ENCODE measurements around the gene TTC34. TPM values are rescaled to one million over a fixed set of nuclear protein-coding genes. Genes with fewer than 3 reads are reported as not detected.

Gene TTC34
- polyA plus RNA-seq, 1 donor (not counting 4 experiments of a cell fraction or from before 2014, with no cell fraction given), result 0.04 TPM

GRCh38 chr1:2819429-2819828 lies 17.9 kb upstream of the TTC34 start:
- Histone ChIP-seq H3K79me2 (ENCODE audit: control insufficient read depth, insufficient read depth, low read length) (no peaks in the 10 kb centered on the region), H3K9me3 (ENCODE audit: control insufficient read depth, low read depth, low read length) (peaks cover 14% of the 10 kb centered on the region), H3K9ac (ENCODE audit: control insufficient read depth, extremely low read depth, insufficient read depth, low read length) (no peak overlapping the region), H3K27ac (ENCODE audit: control insufficient read depth, insufficient read depth, low read length) (no peak overlapping the region), H4K20me1 (ENCODE audit: control insufficient read depth, extremely low read depth, insufficient read depth, low read length) (no peaks in the 10 kb centered on the region), H3K4me1 (ENCODE audit: control insufficient read depth, extremely low read depth, insufficient read depth, low read length) (no peaks in the 10 kb centered on the region), H3K36me3 (ENCODE audit: control insufficient read depth in 2 of 2, extremely low read depth in 1 of 2, insufficient read depth in 2 of 2, low read length in 2 of 2) (no peaks in the 10 kb centered on the region), H3K9me1 (ENCODE audit: control insufficient read depth, extremely low read depth, insufficient read depth, low read length) (no peaks in the 10 kb centered on the region), H3K27me3 (ENCODE audit: control insufficient read depth, extremely low read depth, insufficient read depth, low read length) (no peaks in the 10 kb centered on the region), H3K4me3 (ENCODE audit: control insufficient read depth in 2 of 3, extremely low read depth in 1 of 3, insufficient read depth in 2 of 3, low read depth in 1 of 3, low read length in 3 of 3) (no peak overlapping the region), H2AFZ (ENCODE audit: control insufficient read depth, low read length) (no peak overlapping the region), H3K4me2 (ENCODE audit: control insufficient read depth, extremely low read depth, insufficient read depth, low read depth, low read length) (no peak overlapping the region)
- DNase-seq (ENCODE audit: low read depth, low spot score), result no peak
- dilution Hi-C loops (cut with MboI; ENCODE audit: extremely low pct_ligation_motif_present, low sequenced_read_pairs), result no loop called here
- TF ChIP-seq, protein P1, sequence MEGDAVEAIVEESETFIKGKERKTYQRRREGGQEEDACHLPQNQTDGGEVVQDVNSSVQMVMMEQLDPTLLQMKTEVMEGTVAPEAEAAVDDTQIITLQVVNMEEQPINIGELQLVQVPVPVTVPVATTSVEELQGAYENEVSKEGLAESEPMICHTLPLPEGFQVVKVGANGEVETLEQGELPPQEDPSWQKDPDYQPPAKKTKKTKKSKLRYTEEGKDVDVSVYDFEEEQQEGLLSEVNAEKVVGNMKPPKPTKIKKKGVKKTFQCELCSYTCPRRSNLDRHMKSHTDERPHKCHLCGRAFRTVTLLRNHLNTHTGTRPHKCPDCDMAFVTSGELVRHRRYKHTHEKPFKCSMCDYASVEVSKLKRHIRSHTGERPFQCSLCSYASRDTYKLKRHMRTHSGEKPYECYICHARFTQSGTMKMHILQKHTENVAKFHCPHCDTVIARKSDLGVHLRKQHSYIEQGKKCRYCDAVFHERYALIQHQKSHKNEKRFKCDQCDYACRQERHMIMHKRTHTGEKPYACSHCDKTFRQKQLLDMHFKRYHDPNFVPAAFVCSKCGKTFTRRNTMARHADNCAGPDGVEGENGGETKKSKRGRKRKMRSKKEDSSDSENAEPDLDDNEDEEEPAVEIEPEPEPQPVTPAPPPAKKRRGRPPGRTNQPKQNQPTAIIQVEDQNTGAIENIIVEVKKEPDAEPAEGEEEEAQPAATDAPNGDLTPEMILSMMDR (optimal IDR thresholded peaks at IDR 0.05 in 1 of 3, IDR thresholded peaks at IDR 0.05 in 1 of 3, conservative IDR thresholded peaks at IDR 0.05 in 1 of 3; ENCODE audit: extremely low read depth in 1 of 3, insufficient read depth in 2 of 3, low read length in 3 of 3), result no peak
- no peak for TF ChIP-seq EZH2 (IDR thresholded peaks at IDR 0.05; ENCODE audit: low read length)
- FAIRE-seq, result no peak

DNA sequence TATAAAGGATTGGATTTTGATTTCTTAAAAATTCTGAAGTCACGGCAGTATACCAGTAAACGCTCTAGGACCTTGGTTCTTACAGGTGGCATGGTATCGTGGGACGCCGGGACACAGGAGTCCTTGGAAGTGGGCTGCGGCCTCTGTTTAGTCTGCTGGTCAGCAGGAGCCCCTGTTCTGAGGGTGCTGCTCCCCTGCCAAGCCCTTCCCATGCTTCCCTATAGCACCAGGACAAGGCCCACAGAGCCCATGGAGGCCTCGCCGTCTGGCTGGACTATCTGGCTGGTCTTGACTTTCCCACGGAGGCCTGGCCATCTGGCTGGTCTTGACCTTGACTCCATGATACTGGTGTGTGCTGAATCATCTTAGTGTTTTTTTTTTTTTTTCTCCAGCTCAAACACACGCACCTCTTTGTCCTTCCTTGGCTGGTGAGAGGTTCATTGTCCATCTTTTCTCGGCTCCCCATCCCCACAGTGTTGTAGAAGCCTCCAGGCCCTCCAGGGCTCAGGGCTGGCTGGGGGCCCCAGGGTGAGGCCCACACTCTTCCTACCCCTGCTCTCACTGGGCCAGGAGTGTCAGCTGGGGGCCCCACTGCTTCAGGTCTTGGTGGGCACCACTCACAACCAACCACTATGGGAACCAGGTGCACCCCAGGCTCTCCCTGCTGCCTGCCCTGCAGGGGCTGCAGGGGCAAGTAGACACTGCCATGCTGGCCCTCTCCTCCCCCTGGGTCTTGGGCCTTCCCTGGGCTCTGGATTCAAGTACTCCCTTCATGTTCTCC lies 16.5 kb upstream of the TTC34 start:
- peaks cover 19% of the 10 kb centered on the region for H3K9me3 ChIP-seq (ENCODE audit: control insufficient read depth, low read depth, low read length)
- FAIRE-seq, result no peak
- TF ChIP-seq EZH2 (IDR thresholded peaks at IDR 0.05; ENCODE audit: low read length), result no peak
- TF ChIP-seq, protein P1 (optimal IDR thresholded peaks at IDR 0.05 in 1 of 3, IDR thresholded peaks at IDR 0.05 in 1 of 3, conservative IDR thresholded peaks at IDR 0.05 in 1 of 3; ENCODE audit: extremely low read depth in 1 of 3, insufficient read depth in 2 of 3, low read length in 3 of 3), result no peak
- no peak overlapping the region for H3K4me3 ChIP-seq (ENCODE audit: control insufficient read depth in 2 of 3, extremely low read depth in 1 of 3, insufficient read depth in 2 of 3, low read depth in 1 of 3, low read length in 3 of 3)
- H3K4me1 ChIP-seq (ENCODE audit: control insufficient read depth, extremely low read depth, insufficient read depth, low read length), result no peaks in the 10 kb centered on the region
- no peak for DNase-seq (ENCODE audit: low read depth, low spot score)
- H3K4me2 ChIP-seq (ENCODE audit: control insufficient read depth, extremely low read depth, insufficient read depth, low read depth, low read length), result no peak overlapping the region
- no peaks in the 10 kb centered on the region for H3K79me2 ChIP-seq (ENCODE audit: control insufficient read depth, insufficient read depth, low read length)
- no peaks in the 10 kb centered on the region for H3K36me3 ChIP-seq (ENCODE audit: control insufficient read depth in 2 of 2, extremely low read depth in 1 of 2, insufficient read depth in 2 of 2, low read length in 2 of 2)
- no peaks in the 10 kb centered on the region for H3K27me3 ChIP-seq (ENCODE audit: control insufficient read depth, extremely low read depth, insufficient read depth, low read length)
- no peak overlapping the region for H3K27ac ChIP-seq (ENCODE audit: control insufficient read depth, insufficient read depth, low read length)
- dilution Hi-C loops (cut with MboI; ENCODE audit: extremely low pct_ligation_motif_present, low sequenced_read_pairs), result no loop called here
- no peak overlapping the region for H3K9ac ChIP-seq (ENCODE audit: control insufficient read depth, extremely low read depth, insufficient read depth, low read length)
- no peak overlapping the region for H2AFZ ChIP-seq (ENCODE audit: control insufficient read depth, low read length)
- H4K20me1 ChIP-seq (ENCODE audit: control insufficient read depth, extremely low read depth, insufficient read depth, low read length), result no peaks in the 10 kb centered on the region
- H3K9me1 ChIP-seq (ENCODE audit: control insufficient read depth, extremely low read depth, insufficient read depth, low read length), result no peaks in the 10 kb centered on the region
